NCI-H187 (cell line): ENCODE measurements around the gene COL4A1.
A peak's percentile ranks its signal among the peaks of the same experiment; 100 is the strongest.

Experiments used
- DNase-seq, 2 experiments: peaks; one replicate each; lab custom pipeline; 2025; lab: John Stamatoyannopoulos, UW

The COL4A1 gene

DNA sequence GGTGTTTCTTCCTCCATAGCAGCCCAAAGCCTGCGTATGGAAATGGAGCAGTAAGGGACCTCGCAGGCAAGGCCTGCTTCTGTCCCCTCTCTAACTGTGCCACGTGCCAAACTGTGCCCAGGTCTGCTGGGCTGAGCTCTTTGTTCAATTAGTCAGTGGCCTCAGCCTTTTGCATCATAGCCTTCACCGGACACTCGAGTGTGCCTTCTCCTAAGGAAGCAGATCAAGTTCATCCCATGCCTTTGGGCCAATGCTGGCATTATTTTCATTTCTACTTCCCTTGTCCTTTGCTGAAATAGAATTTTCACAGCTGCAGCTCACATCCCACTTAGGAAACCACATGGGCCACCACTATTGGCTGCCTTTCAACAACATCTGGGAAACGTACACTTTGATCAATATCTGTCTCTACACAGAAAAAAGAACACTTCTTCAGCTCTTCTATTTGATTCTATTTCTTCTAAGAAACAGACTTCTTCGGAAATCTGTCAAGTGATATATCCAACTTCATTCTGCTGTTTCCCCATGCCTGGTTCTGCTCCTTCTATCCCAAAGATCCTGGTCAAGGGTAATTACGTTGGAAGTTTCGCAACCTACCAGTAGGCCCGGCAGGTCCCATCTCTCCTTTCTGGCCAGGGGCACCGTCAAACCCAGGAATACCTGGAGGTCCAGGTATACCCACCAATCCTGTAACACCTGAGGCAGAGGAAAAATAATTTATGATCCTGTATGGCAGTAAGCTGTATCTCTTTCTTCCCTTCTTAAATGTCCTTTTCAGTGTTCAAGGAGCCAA lies 143.9 kb downstream of the COL4A1 start:
- no peak for DNase-seq

DNA sequence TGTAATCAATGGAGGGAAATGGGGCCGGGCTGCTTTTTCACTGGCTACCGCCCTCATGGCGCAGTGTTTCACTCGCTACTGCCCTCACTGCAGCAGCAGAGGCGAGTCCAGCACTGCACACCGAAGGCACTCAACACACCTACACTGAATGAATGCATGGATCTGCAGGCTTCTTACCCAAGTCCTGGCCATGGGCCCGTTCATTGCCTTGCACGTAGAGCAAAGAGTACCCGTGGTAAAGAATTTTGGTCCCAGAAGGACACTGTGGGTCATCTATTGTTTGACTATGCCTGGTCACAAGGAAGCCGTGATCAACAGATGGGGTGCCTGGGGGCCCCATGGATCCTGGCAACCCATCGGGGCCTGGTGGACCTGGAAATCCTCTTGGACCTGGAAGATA lies 144.9 kb downstream of the COL4A1 start:
- no peak for DNase-seq

DNA sequence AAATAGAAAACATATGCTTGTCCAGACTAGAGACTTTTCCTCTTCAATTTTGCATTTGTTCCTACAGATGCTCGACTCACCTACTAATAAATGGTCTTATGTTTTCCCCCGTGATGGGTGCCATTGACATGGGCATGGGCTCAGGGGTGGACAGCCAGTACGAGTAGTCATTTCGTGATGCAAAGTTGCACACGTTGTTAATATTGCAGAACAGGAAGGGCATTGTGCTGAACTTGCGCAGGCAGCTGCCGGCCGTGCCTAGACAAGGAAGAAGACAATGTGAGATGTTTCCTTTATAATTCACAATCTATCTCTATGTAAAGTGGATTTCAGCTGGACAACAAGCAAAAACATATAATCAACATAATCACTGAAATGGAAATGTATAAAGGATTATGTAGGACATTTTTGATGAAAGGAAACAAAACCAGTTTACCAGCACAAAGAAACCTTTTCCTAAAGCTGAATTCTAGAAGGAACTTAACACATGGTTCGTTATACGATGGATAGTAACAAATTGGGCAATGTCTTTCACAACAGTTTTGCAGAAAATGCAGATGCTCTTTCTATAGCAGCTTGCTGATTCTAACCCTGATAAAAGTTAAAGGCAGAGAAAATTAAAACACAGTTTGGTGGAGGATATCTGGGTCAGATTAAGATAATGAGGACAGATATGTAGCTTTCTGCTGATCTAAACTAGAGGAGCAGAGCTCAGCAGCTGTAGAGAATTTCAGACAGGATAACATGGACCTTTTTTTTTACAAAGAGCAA lies 145.7 kb downstream of the COL4A1 start:
- DNase-seq, result no peak

DNA sequence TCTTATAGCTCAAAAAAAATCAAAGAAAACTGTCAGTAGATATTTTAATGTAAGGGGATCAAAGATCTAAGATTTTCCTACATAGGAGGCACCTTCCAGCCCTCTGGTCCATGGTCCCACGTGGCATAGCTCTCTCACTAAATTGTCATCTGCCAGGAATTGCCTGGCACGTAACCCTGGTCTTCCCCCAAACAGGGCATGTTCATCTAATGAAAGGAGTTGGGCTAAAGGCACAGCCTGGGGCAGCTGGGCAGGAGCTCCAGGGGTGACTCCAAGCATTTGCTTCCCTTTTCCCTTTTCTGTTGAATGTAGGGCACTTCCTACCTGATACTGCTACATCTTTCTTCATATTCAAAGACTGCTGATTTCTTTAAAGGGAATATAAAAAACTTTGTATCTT lies 148.7 kb downstream of the COL4A1 start:
- no peak for DNase-seq

DNA sequence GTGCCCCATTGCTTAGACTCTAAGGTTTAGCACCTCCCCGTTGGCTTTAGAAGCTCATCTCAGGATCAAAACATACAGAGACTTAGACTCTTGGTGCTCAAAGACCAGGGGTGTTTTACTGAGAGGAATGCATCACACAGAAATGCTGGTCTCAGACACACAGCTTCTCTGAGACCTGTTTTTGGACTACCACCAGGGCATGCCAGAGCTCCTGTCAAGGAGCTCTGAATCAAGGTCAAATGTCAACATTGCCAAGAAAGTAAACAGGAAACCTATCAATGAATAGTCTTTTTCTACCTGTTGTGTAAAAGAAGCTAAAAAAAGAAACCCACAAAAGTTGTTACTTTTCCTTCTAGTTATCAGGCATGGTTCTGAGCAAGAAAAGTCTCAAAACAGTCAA lies 149.2 kb downstream of the COL4A1 start:
- no peak for DNase-seq

DNA sequence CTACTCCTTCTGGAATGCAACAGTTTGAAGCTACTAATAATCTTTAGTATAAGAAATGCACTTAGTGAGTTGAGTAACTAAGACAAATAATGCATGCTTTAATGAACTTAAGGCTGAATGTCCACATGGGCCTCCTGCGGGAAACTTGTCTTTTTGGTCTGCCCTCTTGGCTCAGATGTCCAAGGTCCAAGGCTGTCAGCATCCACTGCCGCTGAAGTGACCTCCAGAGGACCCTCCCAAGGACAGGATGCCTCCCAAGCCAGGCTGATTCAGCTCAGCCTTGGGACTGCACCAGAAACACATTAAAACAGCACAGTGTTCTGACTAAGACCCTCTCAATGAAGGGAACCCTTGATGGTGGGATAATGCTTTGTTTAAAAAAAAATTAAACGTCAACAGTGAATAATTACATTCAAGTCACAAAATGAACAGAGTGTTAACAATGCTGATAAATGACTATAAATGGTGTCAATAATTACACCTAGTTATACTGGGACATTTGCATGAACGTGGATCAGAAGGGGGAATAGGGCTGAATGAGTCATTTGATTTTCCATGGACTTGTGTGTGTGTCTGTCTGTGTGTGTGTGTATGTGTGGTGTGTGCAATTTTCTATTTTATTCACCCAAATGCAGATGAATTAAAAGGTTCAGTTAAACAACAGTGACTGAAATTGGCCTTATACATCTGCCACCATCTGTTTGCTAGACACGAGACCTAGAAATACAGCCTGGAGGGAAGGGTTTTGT lies 150.5 kb downstream of the COL4A1 start:
- DNase-seq, result no peak

DNA sequence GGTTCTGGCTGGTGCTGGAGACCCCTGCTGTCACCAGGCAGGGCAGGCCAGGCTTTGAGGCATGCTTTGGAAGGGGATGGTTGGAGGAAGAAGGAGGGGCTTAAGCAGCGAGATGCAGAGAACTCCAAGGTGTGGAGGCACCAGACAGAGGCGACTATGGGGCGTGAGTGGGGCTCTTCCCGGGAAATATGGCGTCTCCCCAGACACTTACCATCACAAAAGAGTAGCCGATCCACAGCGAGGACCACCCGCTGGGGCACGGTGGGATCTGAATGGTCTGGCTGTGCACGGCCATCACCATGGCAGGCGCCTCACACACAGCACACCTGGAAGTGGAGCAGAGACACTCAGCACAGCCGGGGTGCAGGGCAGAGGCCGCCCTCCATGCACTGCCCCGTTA lies 151.9 kb downstream of the COL4A1 start:
- no peak for DNase-seq

DNA sequence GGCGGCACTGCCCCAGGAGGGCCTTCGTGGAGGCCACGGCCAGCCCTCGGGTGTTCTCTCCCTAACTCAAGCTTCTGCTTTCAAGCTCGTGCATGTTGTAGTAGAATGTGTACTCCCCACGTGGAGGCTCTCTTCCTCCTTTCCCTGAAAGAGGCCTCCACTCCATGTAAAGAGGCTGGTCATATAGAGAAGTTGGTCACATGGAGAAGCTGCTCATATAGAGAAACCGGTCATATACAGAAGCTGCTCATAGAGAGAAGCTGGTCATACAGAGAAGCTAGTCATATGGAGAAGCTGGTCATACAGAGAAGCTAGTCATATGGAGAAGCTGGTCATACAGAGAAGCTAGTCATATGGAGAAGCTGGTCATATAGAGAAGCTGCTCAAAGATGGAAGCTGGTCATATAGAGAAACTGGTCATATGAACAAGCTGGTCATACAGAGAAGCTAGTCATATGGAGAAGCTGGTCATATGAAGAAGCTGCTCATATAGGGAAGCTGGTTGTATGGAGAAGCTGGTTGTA lies 152.5 kb downstream of the COL4A1 start:
- DNase-seq, result no peak

DNA sequence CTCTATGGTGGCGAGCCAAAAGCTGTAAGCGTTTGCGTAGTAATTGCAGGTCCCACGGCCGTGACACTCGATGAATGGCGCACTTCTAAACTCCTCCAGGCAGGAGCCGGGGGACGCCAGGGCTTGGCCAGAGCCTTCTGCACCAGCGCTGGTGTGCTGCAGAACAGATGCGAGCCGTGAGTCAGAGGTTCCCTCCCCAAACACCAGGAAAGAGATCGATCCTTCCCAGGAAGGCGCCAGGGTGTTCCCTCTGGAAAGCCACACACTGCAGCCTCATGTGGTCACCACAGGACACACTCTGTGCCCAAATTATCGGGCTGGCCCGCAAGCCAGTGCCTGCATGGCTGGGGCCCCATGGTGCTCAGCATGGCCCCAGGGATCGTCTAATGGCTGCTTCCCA lies 154.6 kb downstream of the COL4A1 start:
- DNase-seq, result no peak

DNA sequence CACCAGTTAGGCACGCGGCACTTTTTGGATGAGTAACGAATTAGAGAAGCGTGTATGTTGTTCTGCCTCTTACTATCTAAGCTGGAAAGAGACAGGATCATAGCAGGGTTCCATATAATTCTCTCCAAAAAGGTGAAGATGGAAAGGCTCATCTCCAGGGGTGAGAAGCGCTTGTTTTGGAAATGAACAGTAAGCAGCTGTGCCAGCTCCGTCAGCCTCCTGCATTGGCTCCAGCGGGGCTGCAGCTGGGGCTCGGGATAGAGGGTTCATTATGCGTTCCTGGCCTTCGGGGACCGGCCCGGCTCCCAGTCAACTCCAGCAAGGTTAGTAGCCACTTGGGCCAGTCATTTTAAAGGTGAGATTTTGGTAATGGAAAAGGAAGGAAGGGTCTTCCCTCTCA lies 155.5 kb downstream of the COL4A1 start:
- no peak for DNase-seq

DNA sequence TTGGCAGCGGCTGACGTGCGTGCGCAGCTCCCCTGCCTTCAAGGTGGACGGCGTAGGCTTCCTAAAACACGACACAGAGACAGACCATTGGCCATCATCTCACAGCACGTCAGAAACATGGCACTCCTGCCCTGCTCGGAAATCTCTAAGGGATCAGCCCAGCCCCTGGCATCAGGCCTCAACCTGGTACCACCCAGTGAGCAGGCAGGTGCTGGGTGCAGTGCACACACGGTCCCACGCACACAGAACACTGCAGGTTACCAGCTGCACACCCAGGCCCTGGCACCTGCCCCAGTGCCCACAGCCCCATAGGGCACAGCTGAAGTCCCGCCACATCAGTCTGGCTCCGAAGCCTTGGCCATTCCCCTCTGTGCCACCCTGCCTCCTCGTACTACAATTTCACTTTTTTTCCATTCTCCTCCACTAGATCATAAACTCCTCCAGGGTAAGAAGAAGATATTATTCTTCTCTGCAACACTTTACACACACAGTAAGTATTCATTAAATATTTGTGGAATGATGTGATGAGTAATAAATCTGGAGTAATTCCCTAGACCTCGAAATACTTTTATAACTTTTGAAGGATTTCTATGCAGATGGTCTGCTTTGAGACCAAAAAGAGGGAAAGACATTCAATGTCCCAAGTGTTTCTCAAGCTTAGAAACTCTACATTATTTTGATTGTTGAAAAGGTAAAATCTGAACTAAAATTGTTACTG lies 156.4 kb downstream of the COL4A1 start:
- DNase-seq, result no peak

DNA sequence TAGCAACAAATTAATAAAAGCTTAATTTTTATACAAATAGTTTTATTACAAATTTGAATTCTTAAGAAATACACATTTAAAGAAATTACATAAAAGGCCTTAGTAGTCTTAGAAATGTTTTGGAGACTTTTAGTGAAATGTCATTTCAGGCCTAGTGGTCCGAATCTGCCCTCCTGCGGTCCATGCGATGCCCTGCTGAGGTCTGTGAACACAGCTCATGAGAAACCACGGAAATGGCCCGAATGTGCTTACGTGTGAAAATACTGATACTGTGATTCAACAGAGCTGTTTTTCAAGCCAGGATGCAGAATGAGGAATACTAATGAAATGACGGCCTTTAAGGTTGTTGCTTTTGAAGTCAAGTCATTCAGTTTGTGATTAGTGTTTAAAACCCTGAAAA lies 157.9 kb downstream of the COL4A1 start:
- no peak for DNase-seq

DNA sequence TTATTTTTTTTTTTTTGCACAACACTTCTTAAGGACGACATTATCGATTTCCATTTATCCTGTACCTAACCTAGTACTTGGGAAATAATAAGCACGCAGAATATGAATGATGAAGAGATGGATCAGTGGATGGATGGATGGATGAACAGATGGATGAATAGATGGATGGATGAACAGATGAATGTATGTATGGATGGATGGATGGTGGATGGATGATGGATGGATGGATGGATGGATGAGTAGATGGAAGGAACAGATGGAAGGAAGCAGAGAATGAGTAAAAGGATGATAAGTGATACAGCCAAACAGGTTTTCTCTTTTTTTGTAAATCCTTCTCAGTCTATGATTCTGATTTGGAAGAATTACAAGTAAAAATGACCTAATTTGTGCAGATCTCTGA lies 166.9 kb downstream of the COL4A1 start:
- no peak for DNase-seq

DNA sequence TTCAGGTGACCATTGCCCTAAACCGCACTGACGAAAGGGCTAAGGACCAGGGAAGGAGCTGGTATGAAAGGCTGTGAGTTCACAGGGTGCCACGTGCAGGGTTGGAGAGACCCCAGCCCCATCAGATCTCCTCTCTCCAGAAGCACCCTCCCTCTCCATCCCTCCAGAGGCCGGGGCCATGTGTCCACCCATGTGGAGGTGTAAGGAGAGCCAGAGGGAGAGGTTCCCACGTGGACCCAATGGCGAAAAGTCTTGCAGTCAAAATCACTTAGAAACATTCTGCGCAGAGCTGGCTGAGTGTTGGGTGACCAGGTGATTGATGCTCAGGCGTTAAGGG lies 168.3 kb downstream of the COL4A1 start:
- no peak for DNase-seq

DNA sequence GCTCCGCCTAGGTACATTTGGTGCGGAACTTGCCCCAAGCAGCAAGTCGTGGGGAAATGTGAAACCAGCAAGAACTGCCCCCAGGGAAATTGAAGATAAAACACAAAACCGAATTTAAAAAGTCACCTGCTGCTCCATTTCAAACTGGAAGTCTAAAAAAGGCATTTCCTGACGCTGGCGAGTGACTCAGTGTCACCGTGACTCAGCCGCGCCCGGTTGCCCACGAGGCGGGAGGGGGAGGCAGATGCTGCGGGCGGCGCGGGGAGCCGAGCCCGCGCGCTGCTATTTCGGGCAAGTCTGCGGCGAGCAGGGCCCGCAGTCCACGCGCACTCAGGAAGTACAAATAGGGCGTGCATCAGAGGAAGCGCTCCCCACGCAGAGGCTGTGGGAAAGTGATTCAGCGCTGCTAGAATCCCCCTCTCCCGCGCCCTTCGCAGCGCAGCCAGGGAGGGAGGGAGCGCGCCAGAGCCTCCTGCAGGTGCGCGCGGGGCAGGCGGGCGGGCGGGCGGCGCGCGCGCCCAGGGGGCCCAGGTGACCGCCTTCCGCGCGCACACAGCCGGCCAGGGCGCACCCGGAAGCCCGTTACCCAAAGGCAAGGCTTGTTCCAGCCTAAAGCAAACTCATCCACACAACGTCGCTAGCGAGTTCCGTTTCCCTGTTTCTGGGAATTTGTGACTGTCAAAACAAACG lies 168.8 kb downstream of the COL4A1 start:
- DNase-seq, result peak; percentile 64 to 66

DNA sequence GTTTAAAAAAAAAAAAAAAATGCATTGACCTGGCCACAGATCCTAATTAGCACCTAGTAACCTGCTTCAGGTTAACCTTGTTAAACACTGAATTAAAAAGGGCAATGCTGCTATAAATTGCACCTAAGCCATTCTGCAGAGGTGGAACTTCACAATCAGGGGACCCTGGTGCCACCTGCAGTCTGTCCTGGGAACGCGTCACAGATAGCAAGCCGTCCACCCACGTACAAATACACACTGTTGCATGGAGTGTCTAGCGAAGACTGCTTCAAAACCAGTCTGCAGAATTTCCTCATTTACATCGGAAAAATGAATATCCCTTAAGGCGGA lies 169.3 kb downstream of the COL4A1 start:
- peak in 1 of 2 experiments; percentile 82 for DNase-seq

DNA sequence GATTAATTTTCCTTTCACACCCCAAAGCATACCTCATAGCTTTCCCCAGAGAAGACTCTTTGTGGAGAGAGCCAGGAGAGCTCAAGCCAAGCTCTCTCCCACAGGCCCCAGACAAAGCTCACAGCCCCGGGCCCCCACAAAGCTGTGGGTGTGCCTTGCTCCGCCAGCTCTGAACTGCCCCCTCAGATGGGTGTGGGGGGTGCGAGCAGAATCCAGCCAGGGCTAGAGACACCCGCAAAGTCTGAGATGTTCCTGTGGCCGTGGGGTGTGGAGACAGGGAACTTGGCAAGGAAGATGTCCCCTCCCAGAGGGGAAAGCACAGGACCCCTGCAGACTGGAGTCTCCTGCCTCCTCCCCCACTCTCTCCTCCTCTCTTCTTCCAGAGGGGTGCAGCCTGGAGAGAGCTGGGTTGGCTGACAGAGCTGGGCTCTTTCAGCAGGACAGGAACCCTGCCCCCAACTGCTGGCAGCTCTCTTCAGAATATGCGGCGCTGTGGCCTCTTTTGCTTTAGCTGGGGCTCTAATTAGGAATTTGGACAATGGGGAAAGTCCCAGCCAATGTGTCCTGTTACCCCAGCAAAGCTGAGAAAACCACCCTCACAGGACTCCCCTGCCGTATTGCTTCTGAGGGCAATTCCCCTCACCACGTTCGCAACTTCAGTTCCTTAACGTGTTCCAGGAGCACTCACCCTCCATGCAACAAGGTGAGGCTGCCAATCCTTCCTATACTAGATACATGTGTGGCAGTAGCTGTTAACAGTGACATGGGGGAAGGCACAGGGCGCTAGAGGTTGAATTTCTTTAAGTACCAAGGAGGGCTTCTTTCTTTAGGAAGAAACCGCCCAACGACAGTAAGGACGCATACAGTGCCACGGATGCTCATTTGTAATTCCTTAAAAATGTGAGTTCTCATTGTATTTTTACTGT lies 170.0 kb downstream of the COL4A1 start:
- no peak for DNase-seq

DNA sequence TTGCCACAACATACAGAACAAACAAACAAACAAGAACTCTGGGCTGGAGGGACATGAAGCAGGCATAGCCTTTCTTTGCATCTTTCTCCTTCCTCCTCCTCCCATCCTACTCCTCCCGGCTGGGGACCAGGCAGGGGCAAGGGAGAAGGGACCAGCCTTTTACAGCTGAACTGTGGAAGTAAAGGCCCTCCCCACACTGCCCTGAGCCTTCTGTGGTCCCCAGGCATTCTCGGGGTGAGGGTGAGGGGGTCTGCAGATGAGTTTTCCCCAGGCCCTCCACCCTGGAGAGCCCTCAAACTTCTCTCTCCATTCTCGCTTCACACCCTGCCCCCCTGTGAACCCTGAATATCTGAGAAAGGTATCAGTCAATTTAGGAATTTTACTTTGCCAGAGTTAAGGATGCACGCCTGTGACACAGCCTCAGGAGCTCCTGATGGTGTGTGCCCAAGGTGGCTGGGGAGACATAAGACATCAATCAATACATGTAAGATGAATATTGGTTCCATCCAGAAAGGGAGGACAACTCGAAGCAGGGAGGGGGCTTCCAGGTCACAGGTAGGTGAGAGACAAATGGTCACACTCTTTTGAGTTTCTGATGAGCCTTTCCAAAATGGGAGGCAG lies 170.9 kb downstream of the COL4A1 start:
- DNase-seq, result no peak

DNA sequence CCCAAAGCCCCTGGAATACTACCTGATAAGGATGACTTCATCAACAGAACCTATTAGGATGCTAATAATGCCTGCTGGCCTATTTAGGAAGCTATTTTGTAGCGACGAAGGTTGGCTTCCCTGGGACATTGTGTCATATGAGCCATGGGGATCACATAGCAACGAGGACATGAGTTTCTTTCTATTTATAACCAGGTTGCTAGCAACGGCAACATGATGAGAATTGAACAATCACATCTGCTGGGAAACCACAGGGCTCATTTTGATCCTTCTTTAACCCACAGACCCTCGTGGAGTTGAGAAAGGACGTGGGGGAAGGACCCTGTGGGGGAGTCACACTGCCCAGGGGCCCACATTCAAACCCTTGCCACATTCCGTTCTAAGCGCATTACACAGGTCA lies 172.2 kb downstream of the COL4A1 start:
- no peak for DNase-seq
